ENCODE results near the gene EXOC1L.

DNA sequence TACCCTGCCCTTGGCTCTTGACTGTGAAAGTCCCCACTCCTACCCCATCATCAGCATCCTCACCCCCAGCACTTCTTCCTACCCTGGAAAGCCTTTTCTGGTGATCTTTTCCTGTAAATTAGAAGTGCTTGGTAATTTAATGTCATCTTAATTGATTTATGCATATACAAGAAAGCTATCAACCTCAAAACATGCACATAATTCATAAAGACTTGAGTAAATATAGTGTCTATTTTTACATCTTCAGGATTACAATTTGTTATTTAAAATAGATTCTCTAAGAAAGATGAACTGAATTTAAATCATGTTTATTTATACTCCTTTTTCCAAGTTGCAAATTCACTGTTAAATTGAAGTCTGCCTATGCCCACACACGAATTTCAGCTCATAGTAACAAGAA is 36.0 kb upstream of the EXOC1L start:
- no peak for TF ChIP-seq POLR2AphosphoS5 (IDR thresholded peaks at IDR 0.05; ENCODE audit: low read depth, low read length)
- TF ChIP-seq, protein P1, sequence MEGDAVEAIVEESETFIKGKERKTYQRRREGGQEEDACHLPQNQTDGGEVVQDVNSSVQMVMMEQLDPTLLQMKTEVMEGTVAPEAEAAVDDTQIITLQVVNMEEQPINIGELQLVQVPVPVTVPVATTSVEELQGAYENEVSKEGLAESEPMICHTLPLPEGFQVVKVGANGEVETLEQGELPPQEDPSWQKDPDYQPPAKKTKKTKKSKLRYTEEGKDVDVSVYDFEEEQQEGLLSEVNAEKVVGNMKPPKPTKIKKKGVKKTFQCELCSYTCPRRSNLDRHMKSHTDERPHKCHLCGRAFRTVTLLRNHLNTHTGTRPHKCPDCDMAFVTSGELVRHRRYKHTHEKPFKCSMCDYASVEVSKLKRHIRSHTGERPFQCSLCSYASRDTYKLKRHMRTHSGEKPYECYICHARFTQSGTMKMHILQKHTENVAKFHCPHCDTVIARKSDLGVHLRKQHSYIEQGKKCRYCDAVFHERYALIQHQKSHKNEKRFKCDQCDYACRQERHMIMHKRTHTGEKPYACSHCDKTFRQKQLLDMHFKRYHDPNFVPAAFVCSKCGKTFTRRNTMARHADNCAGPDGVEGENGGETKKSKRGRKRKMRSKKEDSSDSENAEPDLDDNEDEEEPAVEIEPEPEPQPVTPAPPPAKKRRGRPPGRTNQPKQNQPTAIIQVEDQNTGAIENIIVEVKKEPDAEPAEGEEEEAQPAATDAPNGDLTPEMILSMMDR (IDR thresholded peaks at IDR 0.05): no peak
- TF ChIP-seq, protein P2, sequence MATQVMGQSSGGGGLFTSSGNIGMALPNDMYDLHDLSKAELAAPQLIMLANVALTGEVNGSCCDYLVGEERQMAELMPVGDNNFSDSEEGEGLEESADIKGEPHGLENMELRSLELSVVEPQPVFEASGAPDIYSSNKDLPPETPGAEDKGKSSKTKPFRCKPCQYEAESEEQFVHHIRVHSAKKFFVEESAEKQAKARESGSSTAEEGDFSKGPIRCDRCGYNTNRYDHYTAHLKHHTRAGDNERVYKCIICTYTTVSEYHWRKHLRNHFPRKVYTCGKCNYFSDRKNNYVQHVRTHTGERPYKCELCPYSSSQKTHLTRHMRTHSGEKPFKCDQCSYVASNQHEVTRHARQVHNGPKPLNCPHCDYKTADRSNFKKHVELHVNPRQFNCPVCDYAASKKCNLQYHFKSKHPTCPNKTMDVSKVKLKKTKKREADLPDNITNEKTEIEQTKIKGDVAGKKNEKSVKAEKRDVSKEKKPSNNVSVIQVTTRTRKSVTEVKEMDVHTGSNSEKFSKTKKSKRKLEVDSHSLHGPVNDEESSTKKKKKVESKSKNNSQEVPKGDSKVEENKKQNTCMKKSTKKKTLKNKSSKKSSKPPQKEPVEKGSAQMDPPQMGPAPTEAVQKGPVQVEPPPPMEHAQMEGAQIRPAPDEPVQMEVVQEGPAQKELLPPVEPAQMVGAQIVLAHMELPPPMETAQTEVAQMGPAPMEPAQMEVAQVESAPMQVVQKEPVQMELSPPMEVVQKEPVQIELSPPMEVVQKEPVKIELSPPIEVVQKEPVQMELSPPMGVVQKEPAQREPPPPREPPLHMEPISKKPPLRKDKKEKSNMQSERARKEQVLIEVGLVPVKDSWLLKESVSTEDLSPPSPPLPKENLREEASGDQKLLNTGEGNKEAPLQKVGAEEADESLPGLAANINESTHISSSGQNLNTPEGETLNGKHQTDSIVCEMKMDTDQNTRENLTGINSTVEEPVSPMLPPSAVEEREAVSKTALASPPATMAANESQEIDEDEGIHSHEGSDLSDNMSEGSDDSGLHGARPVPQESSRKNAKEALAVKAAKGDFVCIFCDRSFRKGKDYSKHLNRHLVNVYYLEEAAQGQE (IDR thresholded peaks at IDR 0.05; ENCODE audit: insufficient read depth in 1 of 2, low read depth in 2 of 2, low read length in 1 of 2): no peak
- no peak for TF ChIP-seq SIN3A (IDR thresholded peaks at IDR 0.05; ENCODE audit: borderline replicate concordance, insufficient read depth, low read depth, low read length)
- no peak for TF ChIP-seq TCF7L2 (IDR thresholded peaks at IDR 0.05; ENCODE audit: low read depth, low read length)

Measured in Panc1 (cell line).